NCI-H2081 treated with DMSO at 0.1 percent for 48 hours (cell line): ENCODE results near the gene STAC2.
"Not testable (repeated sequence)": the region's sequence is repeated elsewhere in the genome, so short reads cannot be mapped to it uniquely, and the experiment has no call there.

Experiments
- DNase-seq: peaks from one replicate; lab custom pipeline; 2025; lab: John Stamatoyannopoulos, UW

The STAC2 gene

DNA sequence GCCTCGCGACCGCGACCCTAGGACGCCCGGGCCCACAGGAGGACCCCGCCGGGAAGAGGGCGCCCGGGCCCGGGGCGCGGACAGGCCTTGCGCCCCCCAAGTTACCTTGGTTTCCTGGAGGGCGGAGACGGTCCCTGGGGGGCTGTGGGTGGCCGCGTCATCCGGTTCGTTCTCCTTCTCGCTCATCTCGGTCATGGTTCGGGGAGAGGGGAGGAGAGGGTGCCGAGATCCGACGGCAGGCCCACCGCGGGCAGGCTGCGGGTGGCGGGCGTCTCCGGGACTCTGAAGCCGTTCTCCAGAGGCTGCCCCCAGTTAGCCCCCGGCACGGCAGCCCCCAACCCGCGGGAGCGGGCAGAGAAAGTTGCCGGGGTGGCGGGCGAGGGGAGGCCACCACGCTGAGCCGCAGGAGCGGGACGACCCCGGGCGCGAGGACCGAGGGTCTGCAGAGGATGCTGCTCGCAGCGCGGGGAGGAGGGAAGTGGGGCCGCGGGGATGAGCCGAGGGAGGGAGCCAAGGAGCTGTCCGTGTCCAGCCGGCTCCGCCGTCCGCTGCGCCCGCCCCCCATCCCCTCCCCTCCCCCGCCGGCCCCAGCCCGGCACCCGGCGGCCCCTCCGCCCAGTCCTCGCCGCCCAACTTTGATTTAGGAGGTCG, at the start of gene STAC2:
Gene STAC2, minus strand, starts transcription at position 638 of the 651 bp plus-strand sequence. Its CDS starts 443 bp downstream, at position 195.
- no peak for DNase-seq

- no peak for DNase-seq
Observed at GRCh38 chr17:39271546-39271945, 45.8 kb upstream of the STAC2 start.

DNA sequence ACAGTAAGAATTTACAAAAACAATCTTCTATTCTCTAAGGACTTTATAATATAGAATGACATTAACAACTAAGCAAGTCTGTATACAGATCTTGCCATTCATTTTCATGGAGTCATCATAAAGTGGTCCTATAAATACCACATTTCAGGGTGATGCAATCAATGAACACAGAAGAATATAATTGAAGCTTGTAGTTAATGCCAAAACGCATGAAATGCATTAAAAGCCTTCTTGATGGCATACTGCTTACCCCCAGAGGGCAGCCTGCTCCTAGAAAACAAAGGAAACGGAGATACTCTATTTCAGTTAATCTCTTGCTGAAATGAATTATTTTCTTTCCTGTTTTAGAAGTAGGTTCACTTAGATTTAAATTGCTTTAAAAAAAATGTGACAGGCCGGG, 45.2 kb upstream of the STAC2 start:
- DNase-seq, result no peak

GRCh38 chr17:39264119-39264518, 38.4 kb upstream of the STAC2 start:
- DNase-seq, result no peak

DNA sequence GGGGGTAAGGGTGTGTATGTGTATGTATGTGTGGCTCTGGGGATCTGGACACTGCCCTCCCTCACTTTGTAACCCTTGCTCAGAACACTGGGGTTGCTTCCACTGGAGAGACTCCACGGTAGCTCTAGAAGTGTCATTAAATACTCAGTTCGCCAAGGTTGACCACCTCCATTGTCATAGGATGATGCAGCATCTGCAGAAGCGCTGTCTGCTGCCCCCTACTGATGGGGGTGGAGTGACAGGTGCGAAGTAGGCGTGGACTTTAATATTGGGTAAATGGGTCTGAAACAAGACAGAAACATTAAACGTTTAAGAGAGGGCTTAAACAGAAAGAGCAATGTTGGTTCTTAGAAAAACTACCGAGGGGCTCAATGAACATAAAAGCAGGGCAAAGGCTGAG, 35.5 kb upstream of the STAC2 start:
- DNase-seq, result no peak

GRCh38 chr17:39252788-39253460, 27.2 kb upstream of the STAC2 start:
- DNase-seq, result no peak

DNA sequence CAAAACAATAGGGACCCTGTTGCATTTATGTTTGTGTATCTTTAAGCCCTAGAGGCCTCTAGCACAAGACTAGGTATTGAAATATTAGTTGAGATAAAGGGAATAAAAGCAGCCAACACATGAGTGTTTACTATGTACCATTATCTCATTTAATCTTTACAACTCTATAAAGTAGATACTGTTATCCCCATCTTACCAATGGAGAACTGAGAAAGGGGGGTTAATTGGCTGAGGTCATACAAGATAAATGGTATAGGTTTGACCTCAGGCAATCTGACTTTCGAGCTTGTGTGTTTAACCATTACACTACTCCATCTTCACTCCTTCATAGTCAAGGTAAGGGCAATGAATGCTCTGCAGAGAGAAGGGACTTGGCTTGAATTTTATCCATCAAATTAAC, 26.3 kb upstream of the STAC2 start:
- no peak for DNase-seq

DNA sequence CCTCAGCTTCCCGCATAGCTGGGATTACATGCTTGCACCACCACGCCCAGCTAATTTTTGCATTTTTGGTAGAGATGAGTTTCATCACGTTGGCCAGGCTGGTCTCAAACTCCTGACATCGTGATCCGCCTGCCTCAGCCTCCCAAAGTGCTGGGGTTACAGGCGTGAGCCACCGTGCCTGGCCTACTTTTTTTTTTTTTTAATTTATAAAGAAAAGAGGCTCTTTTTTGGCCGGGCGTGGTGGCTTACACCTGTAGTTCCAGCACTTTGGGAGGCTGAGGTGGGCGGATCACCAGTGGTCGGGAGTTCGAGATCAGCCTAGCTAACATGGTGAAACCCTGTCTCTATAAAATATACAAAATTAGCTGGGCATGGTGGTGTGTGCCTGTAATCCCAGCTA, 24.3 kb upstream of the STAC2 start:
- not testable (repeated sequence) for DNase-seq

GRCh38 chr17:39246274-39246673, 20.5 kb upstream of the STAC2 start:
- no peak for DNase-seq

DNA sequence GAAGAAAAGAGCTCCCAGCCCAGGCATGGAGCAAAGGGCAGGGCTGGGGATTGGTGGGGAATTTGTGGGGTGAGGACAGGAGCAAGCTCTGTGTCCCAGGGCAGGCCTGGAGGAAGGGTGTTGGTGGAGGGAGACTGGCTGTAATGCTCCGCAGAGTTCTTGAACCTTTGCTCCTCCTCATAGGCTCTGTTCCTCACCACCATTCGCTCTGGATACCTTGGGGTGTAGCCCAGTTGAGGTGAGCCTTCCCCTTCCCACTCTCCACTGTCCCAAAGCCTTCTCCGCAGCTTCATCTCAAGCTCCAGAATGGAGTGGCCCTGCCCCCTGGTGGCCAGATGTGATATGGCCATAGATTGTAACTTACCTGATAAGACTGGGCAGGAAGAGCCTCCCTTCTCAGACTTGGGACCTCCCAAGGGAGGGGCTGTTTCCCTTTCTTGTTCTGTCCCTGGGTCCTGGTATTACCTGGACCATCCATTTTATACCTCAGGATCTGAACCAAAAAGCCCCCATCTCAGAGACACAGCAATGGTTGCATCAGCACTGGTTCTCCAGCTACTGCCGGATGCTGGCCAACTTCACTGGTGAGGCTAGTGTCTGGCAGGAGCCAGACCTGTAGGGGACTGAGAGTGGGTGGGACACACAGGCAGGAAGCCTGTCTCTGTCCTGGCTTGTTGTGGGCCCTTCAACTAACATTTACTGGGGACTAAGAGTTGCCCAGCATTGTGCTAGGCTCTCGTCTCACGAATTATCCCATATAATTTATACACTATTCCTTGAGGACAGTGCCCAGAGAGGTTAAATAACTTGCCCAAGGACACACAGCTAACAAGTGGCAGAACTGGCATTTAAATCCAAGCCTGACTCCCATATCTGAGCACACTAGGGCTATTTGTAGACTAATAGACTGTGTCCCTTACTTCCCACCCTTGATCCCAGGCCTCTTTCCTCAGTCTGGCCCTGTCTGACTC, 19.1 kb upstream of the STAC2 start:
- DNase-seq, result peak; percentile 53

GRCh38 chr17:39244016-39244599, 18.4 kb upstream of the STAC2 start:
- no peak for DNase-seq

GRCh38 chr17:39243155-39243554, 17.4 kb upstream of the STAC2 start:
- no peak for DNase-seq

- no peak for DNase-seq
Observed at GRCh38 chr17:39240631-39241030, 14.9 kb upstream of the STAC2 start.

DNA sequence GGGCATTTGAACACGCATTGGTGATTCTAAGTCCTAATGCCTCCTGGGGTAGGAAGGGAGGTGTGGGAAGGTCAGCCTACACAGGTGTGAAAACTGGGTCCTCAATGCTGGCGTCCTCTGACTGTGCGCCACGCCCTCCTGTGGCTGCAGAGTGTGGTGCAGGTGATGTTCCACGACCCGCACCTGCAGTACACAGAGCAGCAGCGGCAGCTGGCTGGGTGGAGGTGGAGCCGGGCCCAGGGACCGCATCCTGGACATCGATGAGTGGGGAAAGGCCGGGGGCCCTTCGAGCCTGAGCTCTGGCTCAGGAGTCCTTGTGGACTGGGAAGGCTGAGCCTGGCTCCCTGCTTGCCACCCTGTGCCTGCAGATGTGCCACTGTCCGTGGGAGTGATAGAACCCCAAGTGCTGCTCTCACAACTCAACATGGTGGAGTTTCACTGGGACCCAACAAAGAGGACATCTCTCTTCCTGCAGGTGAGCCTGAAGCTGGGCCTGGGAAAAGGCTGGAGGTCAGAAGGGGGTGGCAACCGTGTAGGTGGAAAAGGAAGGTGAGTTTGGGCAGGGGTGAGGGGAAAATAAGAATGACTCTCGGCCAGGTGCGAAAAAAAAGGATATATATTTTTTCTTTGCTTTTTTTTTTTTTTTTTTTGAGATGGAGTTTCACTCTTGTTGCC, 14.0 kb upstream of the STAC2 start:
- DNase-seq, result peak; percentile 50

DNA sequence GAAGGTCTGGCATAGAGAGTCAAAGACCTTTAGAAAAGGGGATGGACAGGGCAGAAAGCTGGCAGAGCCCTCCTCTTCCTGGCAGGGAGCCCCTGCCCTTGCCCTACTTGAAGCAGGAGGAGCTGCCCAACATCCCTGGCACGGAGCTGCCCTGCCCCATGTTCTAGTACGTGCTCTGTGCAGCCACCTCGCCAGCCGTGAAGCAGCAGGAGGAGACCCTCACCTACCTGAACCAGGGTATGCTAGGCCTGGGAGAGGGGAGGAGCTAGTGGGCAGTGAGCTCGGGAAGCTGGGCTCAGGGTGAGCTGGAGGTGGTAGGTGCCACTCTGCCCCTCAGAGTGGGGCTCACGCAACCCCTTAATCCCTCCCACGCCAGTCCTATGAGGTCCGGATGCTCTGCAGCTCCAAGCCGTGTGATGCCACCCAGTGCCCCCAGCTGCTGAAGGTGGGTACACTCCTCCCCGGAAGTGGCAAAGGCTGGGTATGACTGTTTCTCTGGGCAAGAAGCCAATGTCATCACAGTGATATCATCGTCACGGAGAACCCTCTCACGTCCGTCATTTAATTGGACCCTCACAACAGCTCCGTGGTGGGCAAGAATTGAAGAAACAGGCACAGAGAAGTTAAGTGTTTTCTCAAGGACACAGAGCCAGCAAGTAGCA, 12.7 kb upstream of the STAC2 start:
- DNase-seq, result peak; percentile 78

- DNase-seq, result no peak
Observed at GRCh38 chr17:39237586-39237985, 11.8 kb upstream of the STAC2 start.

DNA sequence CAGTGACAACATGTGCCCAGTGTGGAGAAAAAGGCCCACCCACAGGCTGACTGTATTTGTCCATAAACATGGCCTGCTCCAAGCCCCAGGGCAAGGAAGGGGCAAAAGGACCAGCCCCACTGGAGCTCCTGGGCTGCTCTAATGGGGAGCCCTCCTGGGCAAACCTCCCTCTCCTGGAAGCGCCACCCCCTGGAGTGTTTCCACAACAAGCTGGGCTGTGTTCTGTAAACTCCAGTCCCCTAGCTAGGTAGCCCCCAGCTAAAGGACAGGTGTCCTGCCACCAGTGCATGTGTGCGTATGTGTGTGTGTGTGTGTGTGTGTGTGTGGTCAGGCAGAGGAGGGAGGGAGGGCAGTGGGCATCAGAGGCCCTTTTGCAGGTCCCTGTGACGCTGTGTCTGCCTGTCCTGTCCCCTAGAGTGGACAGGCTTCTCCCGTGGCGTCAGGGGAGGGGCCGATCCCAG, 11.3 kb upstream of the STAC2 start:
- DNase-seq, result peak; percentile 40

DNA sequence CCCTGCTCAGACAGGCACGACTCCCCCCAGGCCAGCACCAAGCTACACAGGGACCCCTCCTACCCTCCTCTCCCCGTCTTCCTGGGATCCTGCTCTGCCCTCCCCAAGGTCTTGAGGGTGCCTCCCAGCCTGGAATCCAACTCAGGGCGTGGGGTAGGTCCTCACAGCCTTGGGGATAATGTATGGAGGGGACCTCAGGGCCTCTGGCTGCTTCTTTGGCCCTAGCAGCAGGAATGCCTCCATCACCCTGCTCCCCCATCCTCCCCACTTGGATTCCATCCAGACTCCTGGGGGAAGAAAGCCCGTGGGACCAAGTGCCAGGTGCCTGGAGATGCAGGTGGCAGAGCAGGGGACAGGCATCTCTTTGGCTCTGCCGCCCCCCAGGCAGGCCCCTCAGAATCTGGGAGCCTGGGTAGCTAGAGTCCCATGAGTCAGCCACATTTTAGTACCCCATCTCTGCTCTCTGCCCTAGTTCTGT, 10.7 kb upstream of the STAC2 start:
- peak; percentile 40 for DNase-seq

DNA sequence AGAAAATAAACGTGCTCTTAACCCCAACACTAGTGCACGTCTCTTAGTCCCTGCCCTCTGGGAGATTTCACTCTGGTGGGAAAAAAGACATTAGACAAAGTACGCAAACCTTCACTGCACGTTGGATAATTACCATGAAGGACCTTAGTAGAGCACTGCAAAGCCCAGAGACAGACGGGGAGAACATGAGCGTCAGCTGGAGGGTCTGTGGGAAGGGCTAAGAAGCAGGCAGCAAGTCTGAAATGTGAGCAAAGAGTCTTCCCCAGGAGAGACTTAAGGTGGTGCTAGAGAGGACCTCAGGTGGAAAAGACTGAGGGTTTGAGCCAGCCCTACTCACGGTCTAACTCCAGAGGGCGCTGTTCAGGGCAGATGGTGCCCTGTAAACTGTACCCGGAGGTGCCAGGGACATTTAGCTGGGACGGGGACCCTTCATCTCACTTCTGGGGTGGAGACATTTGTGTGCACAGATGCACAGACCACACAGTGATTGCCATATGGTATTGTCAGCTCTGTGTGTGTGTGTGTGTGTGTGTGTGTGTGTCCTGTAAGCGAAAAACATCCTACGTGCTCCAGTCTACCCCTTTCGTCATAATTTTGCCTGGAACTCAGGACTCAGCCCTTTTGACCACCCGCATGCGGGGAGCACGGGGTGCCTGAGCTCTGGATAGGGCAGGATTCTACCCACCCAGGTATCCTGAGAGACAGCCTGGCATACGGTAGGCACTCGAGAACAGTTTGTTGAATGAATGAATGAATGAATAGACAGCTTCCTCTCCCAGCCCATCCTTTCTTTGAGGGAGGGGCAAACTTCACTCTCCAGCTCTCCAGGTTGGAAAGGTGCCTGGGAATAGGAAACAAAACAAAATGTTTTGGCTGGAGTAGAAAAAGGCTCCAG, 10.1 kb upstream of the STAC2 start:
- peak; percentile 9 for DNase-seq
